Kidney glomerular epithelial cell (primary cell): Measurements from ENCODE around the gene SMIM12.

Experiments
- DNase-seq: peaks from one replicate; lab custom pipeline; 2025; lab: John Stamatoyannopoulos, UW

Gene SMIM12

GRCh38 chr1:34859446-34860200, at the start of gene SMIM12:
Gene SMIM12, minus strand, starts transcription at chr1:34859749. Its CDS starts 3,772 bp downstream, at chr1:34855977.
- peak; percentile 95 for DNase-seq

DNA sequence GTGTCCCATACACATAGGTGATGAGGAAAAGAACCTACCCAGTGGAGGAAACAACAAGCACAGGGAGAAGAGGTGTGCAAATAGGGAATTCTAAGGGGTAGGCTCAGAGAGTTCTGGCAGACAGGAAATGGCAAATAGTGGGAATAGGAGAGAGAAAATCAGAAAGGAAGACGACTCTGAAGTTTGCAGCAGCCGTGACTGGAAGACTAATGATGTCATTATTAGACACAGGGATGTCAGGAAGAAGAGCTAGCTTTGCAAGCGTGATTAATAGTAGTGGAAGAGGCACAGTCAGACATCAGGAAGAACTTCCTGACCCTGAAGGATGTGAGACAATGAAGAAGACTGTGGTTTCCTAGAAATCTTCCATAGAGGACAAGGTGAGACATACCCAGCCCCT, 48.8 kb upstream of the SMIM12 start:
- DNase-seq = no peak

DNA sequence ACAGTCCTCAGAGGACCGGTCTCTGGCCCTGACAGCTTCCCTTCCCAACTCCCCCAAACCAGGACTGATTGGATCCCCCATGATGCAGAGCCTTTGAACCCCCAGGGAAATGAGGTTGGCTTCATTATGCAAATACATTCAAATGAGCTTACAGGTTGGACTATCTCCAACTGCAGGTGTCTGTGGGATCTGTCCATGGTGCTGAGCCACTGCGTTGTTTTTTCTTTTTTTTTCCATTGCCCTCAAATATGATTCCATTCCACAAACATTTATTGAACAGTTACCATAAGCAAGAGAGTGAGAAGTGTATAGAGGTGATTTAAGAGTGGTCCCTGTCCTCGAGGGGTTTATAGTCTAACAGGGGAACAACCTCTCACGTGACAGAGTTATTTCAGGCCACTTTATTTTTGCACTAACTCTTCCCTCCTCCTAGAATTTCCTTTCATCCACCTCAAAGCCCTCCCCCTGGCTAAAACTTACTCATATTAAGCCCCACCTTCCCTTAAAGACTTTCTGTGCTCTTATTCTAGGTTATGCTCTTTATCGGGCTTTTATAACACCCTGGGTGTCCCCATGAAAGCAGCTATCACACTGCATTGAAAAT, 48.0 kb upstream of the SMIM12 start:
- no peak for DNase-seq

GRCh38 chr1:34906756-34907155, 47.2 kb upstream of the SMIM12 start:
- no peak for DNase-seq

DNA sequence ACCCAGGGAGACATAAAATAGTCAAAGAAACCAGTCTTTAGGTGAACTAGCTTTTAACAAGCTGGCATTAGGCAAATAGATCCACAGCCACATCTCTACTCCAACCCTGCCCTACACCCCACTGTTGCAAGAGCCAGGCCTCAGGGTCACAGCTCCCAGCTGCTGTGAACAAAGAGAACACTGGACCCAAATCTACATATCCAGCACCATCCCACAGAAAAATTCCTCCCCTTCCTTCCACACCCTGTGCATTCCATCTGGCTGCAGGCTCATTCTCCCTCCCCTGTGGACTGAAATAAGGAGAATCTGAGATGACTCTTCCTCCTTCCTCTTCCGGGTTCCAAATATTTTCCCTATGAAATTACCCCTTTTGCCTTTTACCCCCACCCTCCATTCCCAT, 46.7 kb upstream of the SMIM12 start:
- no peak for DNase-seq

DNA sequence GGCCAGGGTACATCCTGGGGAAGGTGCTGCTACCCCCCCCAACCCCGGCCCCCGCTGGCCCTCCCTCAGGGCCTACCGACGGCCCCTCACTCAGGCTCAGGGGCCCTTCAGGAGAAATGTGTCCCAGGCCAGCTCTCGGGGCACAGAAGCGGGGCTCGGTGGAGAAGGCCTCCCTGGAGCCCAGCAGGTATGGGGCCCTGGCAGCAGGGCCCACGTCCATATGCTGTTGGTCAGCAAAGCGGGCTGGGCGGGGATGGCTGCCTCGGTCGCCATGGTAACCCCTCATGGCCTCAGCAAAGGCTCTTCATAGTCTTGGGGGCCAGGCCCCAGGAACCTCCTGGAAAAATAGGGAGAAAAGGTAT, 45.5 kb upstream of the SMIM12 start:
- no peak for DNase-seq

- no peak for DNase-seq
Measured at GRCh38 chr1:34904236-34905097, 44.9 kb upstream of the SMIM12 start.

GRCh38 chr1:34901919-34902318, 42.4 kb upstream of the SMIM12 start:
- DNase-seq = no peak

DNA sequence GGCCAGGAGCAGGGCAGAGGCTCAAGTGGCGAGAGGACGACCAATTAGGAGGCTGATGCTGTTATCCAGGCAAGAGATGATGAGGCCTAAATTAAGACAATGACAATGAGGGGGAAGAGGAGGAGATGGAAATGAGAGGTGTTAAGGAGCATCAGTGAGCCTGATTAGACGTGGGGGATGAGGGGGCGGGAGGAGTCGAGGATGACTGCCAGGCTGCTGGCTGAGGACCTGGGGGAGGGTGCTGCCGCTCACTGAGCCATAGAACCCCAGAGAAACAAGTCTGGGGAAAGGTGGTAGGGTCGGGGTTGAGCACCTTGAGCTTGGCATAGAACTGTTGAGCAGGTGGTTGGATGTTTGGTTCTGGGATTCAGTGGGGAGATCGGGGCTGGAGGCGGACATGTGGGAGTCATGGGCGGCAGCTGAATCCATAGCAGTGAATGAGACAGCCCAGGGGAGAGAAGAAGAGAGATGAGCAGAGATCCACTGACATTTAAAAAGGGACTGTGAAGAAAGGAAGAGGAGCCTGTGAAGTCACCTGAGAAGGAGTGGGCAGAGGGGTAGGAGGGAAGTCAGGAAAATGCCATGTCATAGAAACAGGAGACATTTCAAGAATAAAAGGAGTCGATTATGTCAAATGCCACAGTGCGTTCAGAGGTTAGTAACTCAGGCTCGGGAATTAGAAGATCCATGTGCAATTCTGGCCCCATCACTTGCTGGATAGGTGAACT, 41.4 kb upstream of the SMIM12 start:
- no peak for DNase-seq

- no peak for DNase-seq
Measured at GRCh38 chr1:34899906-34900305, 40.4 kb upstream of the SMIM12 start.

DNA sequence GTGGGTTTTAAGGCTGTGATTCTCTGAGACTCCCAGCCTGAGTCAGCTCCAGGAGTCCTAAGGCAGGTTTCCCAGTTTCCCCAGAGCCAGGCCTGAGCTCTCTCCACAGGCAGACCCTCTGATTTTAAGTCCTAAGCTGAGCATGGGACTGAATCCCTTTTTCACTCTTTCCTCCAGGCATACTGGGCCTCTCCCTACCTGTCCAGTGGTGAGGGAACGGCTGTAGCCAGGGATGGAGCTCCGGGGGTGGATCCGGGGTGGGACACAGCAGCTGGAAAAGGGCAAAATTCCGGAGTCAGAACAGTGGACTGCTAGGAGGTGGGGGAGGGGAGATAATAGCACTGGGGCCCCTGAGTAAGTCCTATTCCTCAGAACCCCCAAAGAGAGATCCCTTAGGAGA, 39.9 kb upstream of the SMIM12 start:
- DNase-seq = no peak

GRCh38 chr1:34898330-34898761, 38.8 kb upstream of the SMIM12 start:
- no peak for DNase-seq

- DNase-seq = no peak
Measured at GRCh38 chr1:34896612-34897011, 37.1 kb upstream of the SMIM12 start.

- DNase-seq = no peak
Measured at GRCh38 chr1:34889705-34890104, 30.2 kb upstream of the SMIM12 start.

- DNase-seq = no peak
Measured at GRCh38 chr1:34887593-34887992, 28.0 kb upstream of the SMIM12 start.

- no peak for DNase-seq
Measured at GRCh38 chr1:34885405-34886247, 26.1 kb upstream of the SMIM12 start.

- DNase-seq = no peak
Measured at GRCh38 chr1:34884961-34885360, 25.4 kb upstream of the SMIM12 start.

DNA sequence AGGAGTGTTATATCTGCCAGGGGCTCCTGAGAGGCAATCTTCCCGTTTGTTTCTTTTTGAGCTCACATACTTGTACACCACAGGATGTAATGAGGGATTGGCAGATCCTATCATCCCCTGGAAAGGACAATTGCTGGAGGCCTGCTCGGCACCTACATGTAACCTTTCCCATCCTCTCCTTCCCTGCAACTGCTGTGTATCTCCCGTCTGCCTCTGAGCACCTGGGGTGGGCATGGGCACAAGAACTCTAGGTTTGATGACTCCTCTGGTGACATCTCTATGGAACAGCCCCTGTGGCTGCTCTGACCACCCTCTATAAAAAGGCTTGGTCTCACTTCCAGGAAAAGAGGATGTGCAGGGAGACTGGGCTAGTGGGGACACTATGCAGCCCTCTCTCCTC, 25.0 kb upstream of the SMIM12 start:
- no peak for DNase-seq

DNA sequence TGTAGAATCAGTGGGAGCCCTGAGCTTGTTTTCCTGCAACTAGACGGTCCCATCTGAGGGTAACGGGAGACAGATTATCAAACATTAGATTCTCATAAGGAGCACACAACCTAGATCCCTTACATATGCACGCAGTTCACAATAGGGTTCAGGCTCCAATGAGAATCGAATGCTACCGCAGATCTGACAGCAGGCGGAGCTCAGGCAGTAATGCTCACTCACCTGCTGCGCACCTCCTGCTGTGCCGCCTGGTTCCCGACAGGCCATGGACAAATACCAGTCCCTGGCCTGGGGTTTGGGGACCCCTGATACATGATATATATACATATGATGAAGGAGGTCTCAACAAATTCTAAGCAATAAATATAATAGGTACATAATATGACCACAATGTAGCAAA, 19.7 kb upstream of the SMIM12 start:
- no peak for DNase-seq

- no peak for DNase-seq
Measured at GRCh38 chr1:34876406-34876805, 16.9 kb upstream of the SMIM12 start.

GRCh38 chr1:34874296-34874952, 14.9 kb upstream of the SMIM12 start:
- DNase-seq = no peak
